Transverse colon (tissue), 3 donors: ENCODE results near the gene SCAPER.

Experiments used
- EP300 ChIP-seq: sonication (generic); formaldehyde crosslinking; IDR thresholded peaks from one replicate; pipeline ENCODE4 v1.6.1; 2017; ENCODE audit warnings: antibody characterized with exemption, low read depth
- POLR2AphosphoS5 ChIP-seq, 3 donors: sonication (generic); formaldehyde crosslinking; IDR thresholded peaks; one replicate each; pipeline ENCODE4 v1.6.1; 2016; ENCODE audit warnings: antibody characterized with exemption in 3 of 3

GRCh38 chr15:76502678-76503077, 402.5 kb downstream of the SCAPER start:
- no peak for TF ChIP-seq EP300
- no peak for TF ChIP-seq POLR2AphosphoS5 (IDR thresholded peaks at IDR 0.05)
